Gastrocnemius medialis (tissue), 4 donors: ENCODE measurements around the gene ARID3B.

Experiments used
- POLR2A ChIP-seq, 2 donors: fragments of 450-650 bp; IDR thresholded peaks; one replicate each; pipeline ENCODE4 v1.6.1; 2017; ENCODE audit warnings: antibody characterized with exemption in 2 of 2, mild to moderate bottlenecking in 2 of 2, moderate library complexity in 2 of 2
- TF ChIP-seq, protein P1 (sequence below), 5 experiments: fragments of 450-650 bp in 3 of 5; fragments of 200-600 bp in 2 of 5; sonication (generic) in 2 of 5; IDR thresholded peaks in 4 of 5; conservative IDR thresholded peaks in 1 of 5; 1 replicate in 4 of 5; 2 replicates in 1 of 5; pipeline ENCODE4 v1.5.1; 2016 to 2019; ENCODE audit warnings: antibody characterized with exemption in 5 of 5, mild to moderate bottlenecking in 3 of 5, moderate library complexity in 3 of 5

DNA sequence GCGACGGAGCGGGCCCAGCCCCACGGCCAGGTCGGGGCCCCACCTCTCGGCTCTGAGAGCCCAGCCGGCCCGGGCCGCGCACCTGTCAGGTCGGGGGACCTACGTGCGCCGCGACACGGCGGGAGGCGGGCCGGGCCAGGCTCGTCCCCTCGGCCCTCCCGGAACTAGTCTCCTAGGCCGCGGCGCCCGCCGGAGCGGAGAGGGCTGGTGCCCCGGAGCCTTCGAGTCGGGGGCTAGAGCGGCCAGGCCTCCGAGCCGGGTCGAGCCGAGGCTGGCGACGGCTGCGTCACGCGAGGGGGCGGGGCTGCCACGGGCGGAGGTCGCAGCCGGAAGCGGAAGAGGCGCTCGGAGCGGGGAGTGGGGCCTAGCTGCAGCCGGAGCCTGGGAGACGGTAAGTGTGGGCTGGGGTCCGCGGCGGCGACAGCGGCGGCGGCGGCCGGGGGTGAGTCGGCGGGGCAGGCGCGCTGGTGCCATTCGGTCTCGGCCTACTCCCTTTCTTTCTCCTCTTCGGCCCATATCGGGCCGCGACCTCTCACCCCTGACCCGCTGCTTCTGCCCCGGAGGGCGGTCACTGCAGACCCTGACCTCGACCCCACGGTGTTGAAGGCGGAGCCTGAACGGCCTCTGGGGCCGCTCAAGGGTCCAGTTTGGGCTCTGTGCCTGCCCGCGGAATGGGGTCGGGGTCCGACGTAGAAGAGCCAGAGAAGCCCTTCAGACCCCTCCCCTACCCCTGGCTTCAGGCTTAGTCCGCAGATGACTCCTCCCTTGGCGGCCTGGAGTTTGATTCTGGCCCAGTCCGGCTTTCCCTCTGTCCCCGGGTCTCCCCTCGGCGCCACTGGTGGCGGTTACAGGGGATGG is 74.7 kb downstream of the ARID3B start, which contains the start of gene CLK3:
- TF ChIP-seq, protein P1, sequence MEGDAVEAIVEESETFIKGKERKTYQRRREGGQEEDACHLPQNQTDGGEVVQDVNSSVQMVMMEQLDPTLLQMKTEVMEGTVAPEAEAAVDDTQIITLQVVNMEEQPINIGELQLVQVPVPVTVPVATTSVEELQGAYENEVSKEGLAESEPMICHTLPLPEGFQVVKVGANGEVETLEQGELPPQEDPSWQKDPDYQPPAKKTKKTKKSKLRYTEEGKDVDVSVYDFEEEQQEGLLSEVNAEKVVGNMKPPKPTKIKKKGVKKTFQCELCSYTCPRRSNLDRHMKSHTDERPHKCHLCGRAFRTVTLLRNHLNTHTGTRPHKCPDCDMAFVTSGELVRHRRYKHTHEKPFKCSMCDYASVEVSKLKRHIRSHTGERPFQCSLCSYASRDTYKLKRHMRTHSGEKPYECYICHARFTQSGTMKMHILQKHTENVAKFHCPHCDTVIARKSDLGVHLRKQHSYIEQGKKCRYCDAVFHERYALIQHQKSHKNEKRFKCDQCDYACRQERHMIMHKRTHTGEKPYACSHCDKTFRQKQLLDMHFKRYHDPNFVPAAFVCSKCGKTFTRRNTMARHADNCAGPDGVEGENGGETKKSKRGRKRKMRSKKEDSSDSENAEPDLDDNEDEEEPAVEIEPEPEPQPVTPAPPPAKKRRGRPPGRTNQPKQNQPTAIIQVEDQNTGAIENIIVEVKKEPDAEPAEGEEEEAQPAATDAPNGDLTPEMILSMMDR (IDR thresholded peaks at IDR 0.05 in 4 of 5, conservative IDR thresholded peaks at IDR 0.05 in 1 of 5): no peak
- TF ChIP-seq POLR2A (IDR thresholded peaks at IDR 0.05): peak; percentile 86 to 89
